ENCODE data around the gene THNSL1. TPM values are rescaled to one million over a fixed set of nuclear protein-coding genes. Genes with fewer than 3 reads are reported as not detected.

THNSL1 gene
- total and polyA plus RNA-seq, 9 donors = 3.2 to 9.7 (median 7.3) TPM

DNA sequence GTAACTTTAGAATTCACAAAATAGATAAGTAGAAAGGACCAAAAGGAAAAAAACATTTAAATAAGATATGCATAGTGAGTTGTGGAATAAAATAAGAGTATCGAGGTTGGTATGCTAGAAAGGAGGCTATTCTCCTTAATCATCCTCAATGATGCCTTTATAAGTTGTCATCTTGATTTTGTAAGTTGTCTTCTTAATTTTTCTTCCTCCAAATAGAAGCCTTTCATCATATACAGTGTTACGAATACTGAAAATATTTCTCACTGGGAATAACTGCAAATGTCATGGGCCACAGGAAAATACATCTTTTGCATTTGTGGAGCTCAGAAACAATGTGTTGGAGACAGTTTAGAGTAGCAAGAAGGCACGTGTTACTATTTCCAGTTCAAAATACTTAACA lies 32.5 kb upstream of the THNSL1 start:
- no peak overlapping the region for H3K27ac ChIP-seq
- H3K4me1 ChIP-seq (ENCODE audit: insufficient read depth) = peaks cover 3% of the 10 kb centered on the region
- H3K4me3 ChIP-seq = no peak overlapping the region
- H3K36me3 ChIP-seq = no peaks in the 10 kb centered on the region
- DNase-seq = no peak
- no peak for TF ChIP-seq EP300 (IDR thresholded peaks at IDR 0.05)
- no peak for TF ChIP-seq POLR2A (IDR thresholded peaks at IDR 0.05)
- TF ChIP-seq CTCF (IDR thresholded peaks at IDR 0.05) = no peak
- WGBS, 3 donors = 37 to 45% (median 40%) methylated on average over 3 of the region's 3 CpGs
- H3K9me3 ChIP-seq = no peaks in the 10 kb centered on the region
- no peaks in the 10 kb centered on the region for H3K27me3 ChIP-seq
- intact Hi-C loops (cut with DNase I) = loop anchor here in 1 of 4 donors (10.0 kb wide), 1 partner anchor 339 kb away; no protein-coding TSS in a partner anchor

DNA sequence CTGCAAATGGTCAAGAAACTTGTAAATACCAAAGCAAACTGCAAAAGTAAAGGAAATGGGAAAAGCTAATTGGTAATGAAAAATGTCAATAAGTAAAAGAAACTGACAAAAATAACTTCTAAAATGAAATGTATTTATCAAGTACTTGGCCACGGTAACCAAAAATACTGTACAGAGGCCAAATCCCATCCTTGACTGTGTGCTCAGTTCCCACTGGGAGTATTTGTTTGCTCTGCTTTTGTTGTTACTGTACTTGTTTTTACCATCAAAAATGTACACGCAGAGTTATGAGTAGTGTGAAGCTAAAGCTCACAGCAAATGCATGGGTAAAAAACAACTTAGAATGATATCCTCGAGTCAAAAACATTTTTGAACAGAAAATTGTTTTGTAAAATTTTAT lies 31.5 kb upstream of the THNSL1 start:
- Histone ChIP-seq H3K9me3 (no peaks in the 10 kb centered on the region), H3K36me3 (no peaks in the 10 kb centered on the region), H3K27me3 (no peaks in the 10 kb centered on the region), H3K4me1 (ENCODE audit: insufficient read depth) (peaks cover 3% of the 10 kb centered on the region), H3K4me3 (no peak overlapping the region), H3K27ac (no peak overlapping the region)
- no peak for DNase-seq
- WGBS, 3 donors = 6 to 20% (median 8%) methylated on average over 3 of the region's 3 CpGs
- intact Hi-C loops (cut with DNase I) = loop anchor here in 1 of 4 donors (10.0 kb wide), 1 partner anchor 340 kb away; no protein-coding TSS in a partner anchor
- no peak for TF ChIP-seq EP300 (IDR thresholded peaks at IDR 0.05)
- TF ChIP-seq CTCF (IDR thresholded peaks at IDR 0.05) = no peak
- no peak for TF ChIP-seq POLR2A (IDR thresholded peaks at IDR 0.05)

- TF ChIP-seq POLR2A (IDR thresholded peaks at IDR 0.05) (no peak), EP300 (IDR thresholded peaks at IDR 0.05) (no peak), CTCF (IDR thresholded peaks at IDR 0.05) (no peak)
- Histone ChIP-seq H3K4me3 (no peak overlapping the region), H3K9me3 (no peaks in the 10 kb centered on the region), H3K4me1 (ENCODE audit: insufficient read depth) (peaks cover 3% of the 10 kb centered on the region), H3K27ac (no peak overlapping the region), H3K36me3 (no peaks in the 10 kb centered on the region), H3K27me3 (no peaks in the 10 kb centered on the region)
- 87 to 91% (median 87%) methylated on average over 12 of the region's 12 CpGs for WGBS, 3 donors
- DNase-seq = no peak
- intact Hi-C loops (cut with DNase I) = loop anchor here in 1 of 4 donors (10.0 kb wide), 1 partner anchor 344 kb away; no protein-coding TSS in a partner anchor
Measured at GRCh38 chr10:24988831-24989640, 27.4 kb upstream of the THNSL1 start.

DNA sequence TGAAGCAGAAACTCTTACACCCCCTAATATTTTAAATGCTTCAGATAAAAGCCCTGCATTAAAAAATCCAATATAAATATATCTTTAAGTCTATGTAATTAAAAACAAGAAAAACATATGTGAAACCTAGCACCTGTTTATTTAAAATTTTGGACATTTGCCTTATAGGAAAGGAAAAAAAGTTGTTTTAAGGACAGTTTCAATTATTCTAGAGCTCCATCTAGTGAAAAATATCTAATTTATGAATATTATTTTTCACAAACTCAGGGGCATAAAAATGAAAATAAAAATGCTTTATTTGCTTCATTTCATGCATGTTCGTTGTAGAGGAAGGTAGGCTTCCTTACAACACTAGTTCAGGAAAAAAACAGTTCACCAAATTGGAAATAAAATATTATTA lies 26.5 kb upstream of the THNSL1 start:
- WGBS, 3 donors = 1 to 5% (median 4%) methylated on average over 1 of the region's 1 CpG
- Histone ChIP-seq H3K27ac (no peak overlapping the region), H3K4me3 (no peak overlapping the region), H3K36me3 (no peaks in the 10 kb centered on the region), H3K4me1 (ENCODE audit: insufficient read depth) (peaks cover 3% of the 10 kb centered on the region), H3K9me3 (no peaks in the 10 kb centered on the region), H3K27me3 (no peaks in the 10 kb centered on the region)
- intact Hi-C loops (cut with DNase I) = loop anchor here (5.0 to 10.0 kb wide), 2 partner anchors 345 to 348 kb away; no protein-coding TSS in a partner anchor
- TF ChIP-seq POLR2A (IDR thresholded peaks at IDR 0.05) (no peak), EP300 (IDR thresholded peaks at IDR 0.05) (no peak), CTCF (IDR thresholded peaks at IDR 0.05) (peak in 2 of 3 donors; percentile 14 to 36)
- DNase-seq = no peak
